Vagina (tissue), 2 donors: Measurements from ENCODE around the gene STXBP6. TPM values are rescaled to one million over a fixed set of nuclear protein-coding genes. Genes with fewer than 3 reads are reported as not detected.

Source experiments
- DNase-seq, 2 donors: peaks; one replicate each; pipeline ENCODE4 v3.0.0-alpha.2; 2017; ENCODE audit errors: extremely low spot score in 2 of 2
- H3K27ac ChIP-seq: fragments of 200-600 bp; sonication (generic); one replicate; pipeline ENCODE4 v1.5.1; 2019
- H3K27me3 ChIP-seq: fragments of 200-600 bp; sonication (generic); one replicate; pipeline ENCODE4 v1.5.1; 2019
- H3K36me3 ChIP-seq, 2 donors: fragments of 200-600 bp; sonication (generic); one replicate each; pipeline ENCODE4 v1.5.1; 2017 to 2019
- H3K4me1 ChIP-seq: fragments of 200-600 bp; sonication (generic); one replicate; pipeline ENCODE4 v1.5.1; 2019
- H3K4me3 ChIP-seq, 2 donors: fragments of 200-600 bp; sonication (generic); 1 replicate in 1 of 2; 2 replicates in 1 of 2; pipeline ENCODE4 v1.5.1; 2016 to 2019
- H3K9me3 ChIP-seq: fragments of 200-600 bp; sonication (generic); one replicate; pipeline ENCODE4 v1.5.1; 2019
- POLR2A ChIP-seq, 2 donors: fragments of 450-650 bp; IDR thresholded peaks; one replicate each; pipeline ENCODE4 v1.6.1; 2017; ENCODE audit warnings: antibody characterized with exemption in 2 of 2, mild to moderate bottlenecking in 2 of 2, moderate library complexity in 2 of 2
- POLR2AphosphoS5 ChIP-seq, 2 donors: sonication (generic); formaldehyde crosslinking; IDR thresholded peaks; one replicate each; pipeline ENCODE4 v1.9.0; 2017; ENCODE audit warnings: antibody characterized with exemption in 2 of 2, mild to moderate bottlenecking in 2 of 2, low read depth in 1 of 2; ENCODE audit not compliant: insufficient read depth in 1 of 2
- intact Hi-C: fragments of 100-400 bp; cut with DNase I; formaldehyde crosslinking; loops from one replicate; pipeline ENCODE4 v1.15.1; 2023
- total RNA-seq: library from RNA; depleted of rRNA; stranded (reverse); fragments of >200 nt; gene quantifications from one replicate; pipeline ENCODE4 v1.2.3, GENCODE V29; 2016
- TF ChIP-seq, protein P1 (sequence below), 3 experiments: fragments of 450-650 bp in 2 of 3; fragments of 200-600 bp in 1 of 3; sonication (generic) in 1 of 3; IDR thresholded peaks; one replicate each; pipeline ENCODE4 v1.5.1; 2017 to 2019; ENCODE audit warnings: antibody characterized with exemption in 3 of 3, mild to moderate bottlenecking in 2 of 3, moderate library complexity in 2 of 3

STXBP6 gene
- total RNA-seq, 1 donor from 2014 or later, result 4.4 TPM

DNA sequence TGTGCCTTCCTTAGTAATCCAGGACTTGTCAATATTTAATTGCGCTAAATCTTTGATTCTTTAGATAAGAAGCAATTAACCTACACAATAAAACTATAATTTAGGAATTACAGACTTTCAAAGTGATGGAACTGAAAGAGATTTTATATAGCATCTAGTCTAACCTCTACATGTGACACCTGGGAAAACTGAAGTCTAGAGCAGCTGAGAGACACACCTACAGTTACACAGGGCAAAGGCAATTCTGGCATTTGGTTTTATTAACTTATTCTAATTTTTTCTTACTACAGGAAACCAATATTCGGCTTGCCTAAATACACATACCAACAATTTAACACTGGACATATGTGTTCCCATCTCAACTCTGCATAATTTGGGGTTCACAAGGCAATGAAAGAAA lies 196.5 kb downstream of the STXBP6 start:
- TF ChIP-seq, protein P1, sequence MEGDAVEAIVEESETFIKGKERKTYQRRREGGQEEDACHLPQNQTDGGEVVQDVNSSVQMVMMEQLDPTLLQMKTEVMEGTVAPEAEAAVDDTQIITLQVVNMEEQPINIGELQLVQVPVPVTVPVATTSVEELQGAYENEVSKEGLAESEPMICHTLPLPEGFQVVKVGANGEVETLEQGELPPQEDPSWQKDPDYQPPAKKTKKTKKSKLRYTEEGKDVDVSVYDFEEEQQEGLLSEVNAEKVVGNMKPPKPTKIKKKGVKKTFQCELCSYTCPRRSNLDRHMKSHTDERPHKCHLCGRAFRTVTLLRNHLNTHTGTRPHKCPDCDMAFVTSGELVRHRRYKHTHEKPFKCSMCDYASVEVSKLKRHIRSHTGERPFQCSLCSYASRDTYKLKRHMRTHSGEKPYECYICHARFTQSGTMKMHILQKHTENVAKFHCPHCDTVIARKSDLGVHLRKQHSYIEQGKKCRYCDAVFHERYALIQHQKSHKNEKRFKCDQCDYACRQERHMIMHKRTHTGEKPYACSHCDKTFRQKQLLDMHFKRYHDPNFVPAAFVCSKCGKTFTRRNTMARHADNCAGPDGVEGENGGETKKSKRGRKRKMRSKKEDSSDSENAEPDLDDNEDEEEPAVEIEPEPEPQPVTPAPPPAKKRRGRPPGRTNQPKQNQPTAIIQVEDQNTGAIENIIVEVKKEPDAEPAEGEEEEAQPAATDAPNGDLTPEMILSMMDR (IDR thresholded peaks at IDR 0.05), result no peak
- TF ChIP-seq POLR2AphosphoS5 (IDR thresholded peaks at IDR 0.05; ENCODE audit: insufficient read depth in 1 of 2, low read depth in 1 of 2), result no peak
- no peak for TF ChIP-seq POLR2A (IDR thresholded peaks at IDR 0.05)
- H3K9me3 ChIP-seq, result no peaks in the 10 kb centered on the region
- intact Hi-C loops, result no loop called here
- DNase-seq, result no peak
- no peak overlapping the region for H3K27ac ChIP-seq
- H3K27me3 ChIP-seq, result no peaks in the 10 kb centered on the region
- no peak overlapping the region for H3K4me3 ChIP-seq
- H3K4me1 ChIP-seq, result no peaks in the 10 kb centered on the region
- no peaks in the 10 kb centered on the region for H3K36me3 ChIP-seq

DNA sequence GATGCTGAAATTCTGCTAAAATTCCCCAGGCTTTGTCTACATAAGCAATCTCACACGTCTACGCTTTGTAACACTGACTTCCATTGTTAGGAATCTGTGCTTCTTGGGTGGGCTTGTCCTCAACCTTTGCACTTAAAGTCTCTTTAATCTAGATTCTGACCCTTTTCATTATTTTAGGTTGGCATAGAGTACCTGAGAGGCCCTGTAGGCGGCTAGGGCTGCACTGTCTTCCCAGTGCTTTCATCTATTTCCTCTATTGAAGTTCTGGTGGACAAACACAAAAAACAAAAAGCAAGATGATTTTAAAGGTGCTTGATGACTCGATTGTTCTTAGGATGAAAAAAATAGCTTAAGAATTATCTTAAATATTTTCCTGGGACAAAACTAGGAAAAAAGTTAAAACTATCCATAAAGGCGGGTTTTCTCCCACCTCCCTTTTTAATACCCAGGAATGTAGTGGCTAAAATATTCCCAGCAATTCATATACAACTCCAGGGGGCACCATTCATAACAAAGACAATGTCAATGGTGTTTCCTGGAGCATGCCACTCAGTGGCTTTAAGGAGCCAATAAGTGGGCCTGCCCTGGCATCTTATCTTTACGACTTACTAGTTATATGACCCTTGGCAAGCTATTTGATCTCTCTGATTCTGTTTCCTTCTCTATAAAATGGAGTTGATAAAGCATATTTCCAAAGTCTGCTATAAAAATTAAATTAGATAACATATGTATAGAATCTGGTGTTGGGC lies 197.5 kb downstream of the STXBP6 start:
- TF ChIP-seq POLR2A (IDR thresholded peaks at IDR 0.05), result no peak
- TF ChIP-seq, protein P1 (IDR thresholded peaks at IDR 0.05), result no peak
- Histone ChIP-seq H3K4me3 (no peak overlapping the region), H3K4me1 (no peaks in the 10 kb centered on the region), H3K36me3 (no peaks in the 10 kb centered on the region), H3K9me3 (no peaks in the 10 kb centered on the region), H3K27me3 (no peaks in the 10 kb centered on the region), H3K27ac (no peak overlapping the region)
- DNase-seq, result no peak
- intact Hi-C loops, result no loop called here

DNA sequence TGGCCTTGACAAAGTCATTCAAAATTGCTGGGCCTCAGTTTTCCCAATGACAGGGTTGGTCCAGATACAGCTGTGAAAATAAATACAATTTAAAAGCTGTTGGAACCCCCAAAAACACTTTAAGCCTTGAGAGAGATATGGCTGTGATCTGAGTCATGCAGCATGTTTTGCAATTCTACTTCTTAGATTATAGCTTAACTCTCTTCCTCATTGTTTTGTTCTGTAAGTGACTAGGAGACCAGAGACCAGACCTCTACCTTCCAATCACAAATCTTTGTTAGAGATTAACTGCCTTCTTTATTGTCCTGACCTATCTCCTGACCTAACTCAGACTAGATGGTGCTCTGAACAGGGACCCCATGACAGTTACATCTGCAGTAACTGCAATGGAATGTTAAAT lies 198.1 kb downstream of the STXBP6 start:
- Histone ChIP-seq H3K27me3 (no peaks in the 10 kb centered on the region), H3K9me3 (no peaks in the 10 kb centered on the region), H3K4me3 (no peak overlapping the region), H3K27ac (no peak overlapping the region), H3K4me1 (no peaks in the 10 kb centered on the region), H3K36me3 (no peaks in the 10 kb centered on the region)
- TF ChIP-seq, protein P1 (IDR thresholded peaks at IDR 0.05), result no peak
- TF ChIP-seq POLR2AphosphoS5 (IDR thresholded peaks at IDR 0.05; ENCODE audit: insufficient read depth in 1 of 2, low read depth in 1 of 2), result no peak
- no peak for TF ChIP-seq POLR2A (IDR thresholded peaks at IDR 0.05)
- no peak for DNase-seq
- intact Hi-C loops, result no loop called here

DNA sequence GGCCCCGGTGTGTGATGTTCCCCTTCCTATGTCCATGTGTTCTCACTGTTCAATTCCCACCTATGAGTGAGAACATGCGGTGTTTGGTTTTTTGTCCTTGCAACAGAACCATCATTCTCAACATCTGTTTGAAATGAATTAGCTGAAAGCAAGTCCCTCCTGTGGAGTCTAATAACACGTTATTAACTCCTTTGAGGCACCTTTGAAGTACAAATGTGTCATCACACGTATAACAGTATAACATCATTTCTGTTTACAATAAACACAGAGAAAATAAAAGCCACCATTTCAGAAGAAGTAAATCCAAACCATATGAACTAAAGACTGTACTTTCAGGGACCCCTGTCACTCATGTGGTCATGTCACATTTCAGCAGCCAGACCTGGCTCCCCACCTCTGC lies 198.5 kb downstream of the STXBP6 start:
- Histone ChIP-seq H3K27me3 (no peaks in the 10 kb centered on the region), H3K4me3 (no peak overlapping the region), H3K27ac (no peak overlapping the region), H3K36me3 (no peaks in the 10 kb centered on the region), H3K9me3 (no peaks in the 10 kb centered on the region), H3K4me1 (no peaks in the 10 kb centered on the region)
- intact Hi-C loops, result no loop called here
- DNase-seq, result no peak
- TF ChIP-seq POLR2AphosphoS5 (IDR thresholded peaks at IDR 0.05; ENCODE audit: insufficient read depth in 1 of 2, low read depth in 1 of 2) (no peak), POLR2A (IDR thresholded peaks at IDR 0.05) (no peak)
- TF ChIP-seq, protein P1 (IDR thresholded peaks at IDR 0.05), result no peak

DNA sequence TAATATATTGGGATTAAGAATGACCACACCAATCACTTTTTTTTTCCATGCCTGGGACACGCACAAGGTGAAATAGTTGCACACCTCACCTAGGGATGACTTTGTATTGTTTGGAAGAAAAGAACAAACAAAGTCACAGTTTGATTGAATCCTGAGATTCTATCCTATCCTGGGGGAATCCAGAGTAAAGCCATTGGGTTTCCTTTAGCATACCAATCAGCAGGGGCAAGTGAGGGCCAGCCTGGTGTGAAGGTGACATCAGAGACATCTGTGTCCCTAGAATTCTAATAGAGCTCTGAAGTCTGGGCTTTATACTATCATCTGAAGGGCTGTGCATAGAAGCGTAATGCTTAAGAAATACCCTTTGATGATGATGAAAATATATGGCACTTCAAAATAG lies 199.9 kb downstream of the STXBP6 start:
- Histone ChIP-seq H3K36me3 (no peaks in the 10 kb centered on the region), H3K4me1 (no peaks in the 10 kb centered on the region), H3K27me3 (no peaks in the 10 kb centered on the region), H3K9me3 (no peaks in the 10 kb centered on the region), H3K4me3 (no peak overlapping the region), H3K27ac (no peak overlapping the region)
- TF ChIP-seq POLR2AphosphoS5 (IDR thresholded peaks at IDR 0.05; ENCODE audit: insufficient read depth in 1 of 2, low read depth in 1 of 2), result no peak
- TF ChIP-seq, protein P1 (IDR thresholded peaks at IDR 0.05), result no peak
- no peak for TF ChIP-seq POLR2A (IDR thresholded peaks at IDR 0.05)
- DNase-seq, result no peak
- intact Hi-C loops, result no loop called here
